ENCODE results near the gene C22orf39. TPM values are rescaled to one million over a fixed set of nuclear protein-coding genes. Genes with fewer than 3 reads are reported as not detected.

The C22orf39 gene
- total RNA-seq, 1 donor from 2014 or later = 26.6 TPM

Other genes with a start within 250 kb of the C22orf39 start
- gene CLTCL1, start 156.0 kb downstream of the C22orf39 start, total RNA-seq (ENCODE audit: unreplicated experiment) = 13.5 TPM
- 36.0 TPM for gene HIRA, start 16.0 kb downstream of the C22orf39 start, total RNA-seq (ENCODE audit: unreplicated experiment)
- 19.9 TPM for gene MRPL40, start 15.2 kb downstream of the C22orf39 start, total RNA-seq (ENCODE audit: unreplicated experiment)
- 86.2 TPM for gene UFD1, start 31.5 kb upstream of the C22orf39 start, total RNA-seq (ENCODE audit: unreplicated experiment)
- gene CDC45, start 32.2 kb upstream of the C22orf39 start, total RNA-seq (ENCODE audit: unreplicated experiment) = 6.2 TPM
- gene CLDN5, start 76.7 kb upstream of the C22orf39 start, total RNA-seq (ENCODE audit: unreplicated experiment) = 108 TPM

Data from endothelial cell (in vitro differentiated cells).